Pancreas (tissue), 10 donors: ENCODE results near the gene SLC44A1. TPM values are rescaled to one million over a fixed set of nuclear protein-coding genes. Genes with fewer than 3 reads are reported as not detected.

ENCODE experiments used
- ATAC-seq, 4 donors: fragments of 200-7000 bp; cut with Tn5 transposase; one replicate each; pipeline versions ENCODE4 v1.8.0 to v1.9.1; 2020; ENCODE audit warnings: mild to moderate bottlenecking in 4 of 4, moderate library complexity in 4 of 4
- DNase-seq, 6 donors: peaks; one replicate each; pipeline ENCODE4 v3.0.0-alpha.2; 2020
- FAIRE-seq: peaks from 2 replicates; lab custom pipeline; 2012; peaks lifted over from hg19 to GRCh38; lab: Jason Lieb, UNC
- H3K27ac ChIP-seq, 4 donors: fragments of 200-600 bp; sonication (generic); 1 replicate in 3 of 4; 2 replicates in 1 of 4; pipeline versions ENCODE4 v1.5.0 to v1.8.0; 2020
- H3K27me3 ChIP-seq, 4 donors: fragments of 200-600 bp; one replicate each; pipeline ENCODE4 v1.8.0; 2021
- H3K36me3 ChIP-seq, 3 donors: fragments of 200-600 bp; sonication (generic) in 1 of 3; one replicate each; pipeline versions ENCODE4 v1.5.0 to v1.8.0; 2020 to 2021
- H3K4me1 ChIP-seq, 3 donors: fragments of 200-600 bp; one replicate each; pipeline ENCODE4 v1.8.0; 2021
- H3K4me3 ChIP-seq, 4 donors: fragments of 200-600 bp; sonication (generic) in 2 of 4; one replicate each; pipeline versions ENCODE4 v1.5.0 to v1.8.0; 2020 to 2021
- H3K9me3 ChIP-seq, 4 donors: fragments of 200-600 bp; one replicate each; pipeline ENCODE4 v1.8.0; 2021
- CTCF ChIP-seq, 4 donors: fragments of 200-600 bp; sonication (generic) in 3 of 4; IDR thresholded peaks; one replicate each; pipeline versions ENCODE4 v1.5.0 to v1.8.0; 2021; ENCODE audit warnings: antibody characterized with exemption in 4 of 4
- WGBS, 2 donors: extraction: QIAGEN DNeasy Blood & Tissue Kit; methylation state at CpG; one replicate each; pipeline ENCODE4 v1.1.7; 2013; 5-methylcytosine and 5-hydroxymethylcytosine counted together
- intact Hi-C, 3 donors: fragments of 100-400 bp; cut with DNase I; formaldehyde crosslinking; loops; one replicate each; pipeline versions ENCODE4 v1.11.1 to v1.14.2; 2022
- polyA plus RNA-seq, 2 donors: library from polyadenylated mRNA; stranded (reverse); fragments of 200-250 nt; gene quantifications; one replicate each; pipeline ENCODE4 v1.2.3, GENCODE V29; 2013
- total RNA-seq, 6 donors: library from RNA; stranded (reverse); fragmentation: NEBNext Ultra II Directional in 4 of 6; extraction: Animal tissue kit (Norgen Biotek cat#: 25700) in 4 of 6; gene quantifications; one replicate each; pipeline versions ENCODE4 v1.2.1 to v1.2.4, GENCODE V29; 2021 to 2023
- donor health status: healthy with polysubstance abuse.
- donor health status: DM: no; HTN: no; CAD: no; lungs with moderate emphysema.
- donor health status: DM: no; HTN: no; CAD: no.
- donor health status: control.
- donor health status: control.
- donor health status: Bipolar disorder and iron deficiency.
- donor health status: DM: yes; HTN: yes; CAD: no.
- donor health status: DM: no; HTN: no; CAD: no.
- donor health status: DM: no; HTN: no; CAD: no.
- donor health status: DM: yes; HTN: yes; CAD: no.

SLC44A1 gene
- total and polyA plus RNA-seq, 8 donors = 4.6 to 32.3 (median 19.3) TPM

GRCh38 chr9:105291422-105291859 lies 47.0 kb downstream of the SLC44A1 start:
- no peak for TF ChIP-seq CTCF (IDR thresholded peaks at IDR 0.05)
- Histone ChIP-seq H3K4me1 (peaks cover 0 to 21% (median 7%) of the 10 kb centered on the region in 3 donors), H3K27me3 (no peaks in the 10 kb centered on the region), H3K27ac (no peak overlapping the region), H3K36me3 (no peaks in the 10 kb centered on the region), H3K9me3 (no peaks in the 10 kb centered on the region), H3K4me3 (no peak overlapping the region)
- no peak for DNase-seq
- peak in 2 of 4 donors; percentile 35 to 36 for ATAC-seq
- 31 to 40% methylated on average over 1 of the region's 1 CpG for WGBS, 2 donors
- intact Hi-C loops = no loop called here
- FAIRE-seq = no peak

- no peak for FAIRE-seq
- no peak for DNase-seq
- H3K36me3 ChIP-seq = no peaks in the 10 kb centered on the region
- H3K4me3 ChIP-seq = no peak overlapping the region
- H3K27me3 ChIP-seq = no peaks in the 10 kb centered on the region
- no peak overlapping the region for H3K27ac ChIP-seq
- intact Hi-C loops = no loop called here
- 84 to 88% methylated on average over 2 of the region's 2 CpGs for WGBS, 2 donors
- TF ChIP-seq CTCF (IDR thresholded peaks at IDR 0.05) = no peak
- ATAC-seq = no peak
- no peaks in the 10 kb centered on the region for H3K9me3 ChIP-seq
- peaks cover 0 to 24% (median 7%) of the 10 kb centered on the region in 3 donors for H3K4me1 ChIP-seq
Measured at GRCh38 chr9:105291938-105292337, 47.5 kb downstream of the SLC44A1 start.

GRCh38 chr9:105293408-105293807 lies 49.0 kb downstream of the SLC44A1 start:
- H3K9me3 ChIP-seq = no peaks in the 10 kb centered on the region
- TF ChIP-seq CTCF (IDR thresholded peaks at IDR 0.05) = no peak
- intact Hi-C loops = no loop called here
- peaks cover 0 to 28% (median 7%) of the 10 kb centered on the region in 3 donors for H3K4me1 ChIP-seq
- no peak for ATAC-seq
- DNase-seq = no peak
- no peaks in the 10 kb centered on the region for H3K36me3 ChIP-seq
- no peak overlapping the region for H3K27ac ChIP-seq
- 78 to 82% methylated on average over 3 of the region's 3 CpGs for WGBS, 2 donors
- H3K4me3 ChIP-seq = no peak overlapping the region
- no peaks in the 10 kb centered on the region for H3K27me3 ChIP-seq
- FAIRE-seq = no peak

- no peak overlapping the region for H3K4me3 ChIP-seq
- intact Hi-C loops = no loop called here
- WGBS, 2 donors = 95 to 97% methylated on average over 2 of the region's 2 CpGs
- no peak for TF ChIP-seq CTCF (IDR thresholded peaks at IDR 0.05)
- no peaks in the 10 kb centered on the region for H3K36me3 ChIP-seq
- no peaks in the 10 kb centered on the region for H3K27me3 ChIP-seq
- peaks cover 0 to 27% (median 7%) of the 10 kb centered on the region in 3 donors for H3K4me1 ChIP-seq
- no peak for ATAC-seq
- no peak overlapping the region for H3K27ac ChIP-seq
- no peak for FAIRE-seq
- no peak for DNase-seq
- no peaks in the 10 kb centered on the region for H3K9me3 ChIP-seq
Measured at GRCh38 chr9:105295201-105295550, 50.7 kb downstream of the SLC44A1 start.

- ATAC-seq = no peak
- 82 to 92% methylated on average over 4 of the region's 4 CpGs for WGBS, 2 donors
- Histone ChIP-seq H3K27me3 (no peaks in the 10 kb centered on the region), H3K4me3 (no peak overlapping the region), H3K27ac (no peak overlapping the region), H3K4me1 (peaks cover 0 to 19% (median 0%) of the 10 kb centered on the region in 3 donors), H3K9me3 (no peaks in the 10 kb centered on the region), H3K36me3 (no peaks in the 10 kb centered on the region)
- no peak for FAIRE-seq
- TF ChIP-seq CTCF (IDR thresholded peaks at IDR 0.05) = no peak
- DNase-seq = no peak
- intact Hi-C loops = no loop called here
Measured at GRCh38 chr9:105295986-105296385, 51.5 kb downstream of the SLC44A1 start.
